ENCODE results near the gene TPD52L2. TPM values are rescaled to one million over a fixed set of nuclear protein-coding genes. Genes with fewer than 3 reads are reported as not detected.

The TPD52L2 gene
- total RNA-seq, 1 experiment from 2014 or later: 113 TPM

DNA sequence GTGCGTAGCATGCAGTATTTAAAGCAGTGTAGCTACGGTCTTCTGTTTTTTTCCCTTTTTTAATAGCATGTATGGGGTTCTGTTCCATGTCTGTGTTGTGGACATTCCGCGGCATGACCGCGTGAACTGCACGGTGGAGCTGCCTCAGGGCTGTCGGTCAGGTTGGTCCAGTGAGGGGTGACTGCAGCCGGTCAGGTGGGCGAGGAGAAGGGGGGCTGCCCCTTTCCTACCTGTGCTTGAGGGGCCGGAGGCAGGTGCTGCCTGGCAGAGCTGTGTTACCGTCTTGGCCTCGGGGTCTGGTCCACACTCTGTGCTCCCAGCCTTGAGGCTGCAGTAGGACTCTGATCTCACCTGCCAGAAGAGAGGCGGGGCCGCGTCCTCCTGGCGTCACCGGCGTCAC lies 66.7 kb downstream of the TPD52L2 start:
- H3K27me3 ChIP-seq (ENCODE audit: control insufficient read depth, insufficient read depth, low read length): no peaks in the 10 kb centered on the region
- peaks cover 11% of the 10 kb centered on the region for H3K36me3 ChIP-seq (ENCODE audit: control insufficient read depth, insufficient read depth, low read length)
- no peak overlapping the region for H3K4me3 ChIP-seq (ENCODE audit: low read depth in 2 of 2, low read length in 2 of 2)
- in situ Hi-C loops (cut with HindIII; ENCODE audit: low pct_unique_long_range_greater_than_20kb, low sequenced_read_pairs) (no loop called here), intact Hi-C loops (cut with micrococcal nuclease; ENCODE audit: unreplicated experiment) (no loop called here)
- TF ChIP-seq, protein P1, sequence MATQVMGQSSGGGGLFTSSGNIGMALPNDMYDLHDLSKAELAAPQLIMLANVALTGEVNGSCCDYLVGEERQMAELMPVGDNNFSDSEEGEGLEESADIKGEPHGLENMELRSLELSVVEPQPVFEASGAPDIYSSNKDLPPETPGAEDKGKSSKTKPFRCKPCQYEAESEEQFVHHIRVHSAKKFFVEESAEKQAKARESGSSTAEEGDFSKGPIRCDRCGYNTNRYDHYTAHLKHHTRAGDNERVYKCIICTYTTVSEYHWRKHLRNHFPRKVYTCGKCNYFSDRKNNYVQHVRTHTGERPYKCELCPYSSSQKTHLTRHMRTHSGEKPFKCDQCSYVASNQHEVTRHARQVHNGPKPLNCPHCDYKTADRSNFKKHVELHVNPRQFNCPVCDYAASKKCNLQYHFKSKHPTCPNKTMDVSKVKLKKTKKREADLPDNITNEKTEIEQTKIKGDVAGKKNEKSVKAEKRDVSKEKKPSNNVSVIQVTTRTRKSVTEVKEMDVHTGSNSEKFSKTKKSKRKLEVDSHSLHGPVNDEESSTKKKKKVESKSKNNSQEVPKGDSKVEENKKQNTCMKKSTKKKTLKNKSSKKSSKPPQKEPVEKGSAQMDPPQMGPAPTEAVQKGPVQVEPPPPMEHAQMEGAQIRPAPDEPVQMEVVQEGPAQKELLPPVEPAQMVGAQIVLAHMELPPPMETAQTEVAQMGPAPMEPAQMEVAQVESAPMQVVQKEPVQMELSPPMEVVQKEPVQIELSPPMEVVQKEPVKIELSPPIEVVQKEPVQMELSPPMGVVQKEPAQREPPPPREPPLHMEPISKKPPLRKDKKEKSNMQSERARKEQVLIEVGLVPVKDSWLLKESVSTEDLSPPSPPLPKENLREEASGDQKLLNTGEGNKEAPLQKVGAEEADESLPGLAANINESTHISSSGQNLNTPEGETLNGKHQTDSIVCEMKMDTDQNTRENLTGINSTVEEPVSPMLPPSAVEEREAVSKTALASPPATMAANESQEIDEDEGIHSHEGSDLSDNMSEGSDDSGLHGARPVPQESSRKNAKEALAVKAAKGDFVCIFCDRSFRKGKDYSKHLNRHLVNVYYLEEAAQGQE (IDR thresholded peaks at IDR 0.05; ENCODE audit: insufficient read depth in 1 of 2, low read depth in 2 of 2, low read length in 1 of 2): no peak
- TF ChIP-seq SIN3A (IDR thresholded peaks at IDR 0.05; ENCODE audit: borderline replicate concordance, insufficient read depth, low read depth, low read length) (no peak), POLR2AphosphoS5 (IDR thresholded peaks at IDR 0.05; ENCODE audit: low read depth, low read length) (no peak)
- no peaks in the 10 kb centered on the region for H3K9me3 ChIP-seq (ENCODE audit: control insufficient read depth, insufficient read depth, low read depth, low read length)
- no peak overlapping the region for H3K27ac ChIP-seq (ENCODE audit: low read length)
- no peaks in the 10 kb centered on the region for H3K4me1 ChIP-seq (ENCODE audit: control insufficient read depth, insufficient read depth, low read length)
- ChIA-PET CTCF (no interaction called here), POLR2A (no interaction called here)
- ATAC-seq: no peak
- DNase-seq (ENCODE audit: low read depth, low spot score): no peak
- BruUV-seq (replicated peaks): no TSS peak

DNA sequence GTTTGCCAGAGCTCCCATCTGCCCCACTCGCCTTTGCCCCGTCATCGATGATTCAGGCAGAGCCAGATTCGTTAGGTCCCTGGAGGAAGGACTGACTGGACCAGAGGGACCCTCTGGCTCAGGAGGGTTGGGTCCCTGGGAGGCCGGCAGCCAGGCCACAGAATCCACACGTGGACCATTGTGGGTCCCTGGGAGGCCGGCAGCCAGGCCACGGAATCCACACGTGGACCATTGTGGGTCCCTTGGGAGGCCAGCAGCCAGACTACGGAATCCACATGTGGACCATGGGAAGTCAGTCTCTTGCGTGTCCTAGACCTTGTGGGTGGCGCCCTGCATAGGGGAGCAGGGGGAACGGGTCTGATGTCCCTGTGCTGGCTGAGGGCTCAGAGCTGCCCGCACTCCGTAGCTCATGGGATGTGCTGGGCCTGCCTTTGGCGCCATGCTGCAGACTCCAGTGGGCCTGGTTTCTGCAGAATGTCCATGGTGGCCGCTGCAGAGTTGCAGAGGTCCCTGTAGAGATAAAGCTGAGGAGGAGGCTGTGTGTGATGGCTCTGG lies 67.6 kb downstream of the TPD52L2 start:
- CTCF ChIA-PET: no interaction called here
- Histone ChIP-seq H3K9me3 (ENCODE audit: control insufficient read depth, insufficient read depth, low read depth, low read length) (no peaks in the 10 kb centered on the region), H3K27me3 (ENCODE audit: control insufficient read depth, insufficient read depth, low read length) (no peaks in the 10 kb centered on the region), H3K4me1 (ENCODE audit: control insufficient read depth, insufficient read depth, low read length) (no peaks in the 10 kb centered on the region), H3K27ac (ENCODE audit: low read length) (no peak overlapping the region), H3K36me3 (ENCODE audit: control insufficient read depth, insufficient read depth, low read length) (peaks cover 11% of the 10 kb centered on the region), H3K4me3 (ENCODE audit: low read depth in 2 of 2, low read length in 2 of 2) (no peak overlapping the region)
- TF ChIP-seq, protein P1 (IDR thresholded peaks at IDR 0.05; ENCODE audit: insufficient read depth in 1 of 2, low read depth in 2 of 2, low read length in 1 of 2): no peak
- no peak for TF ChIP-seq TCF7L2 (IDR thresholded peaks at IDR 0.05; ENCODE audit: low read depth, low read length)
- TF ChIP-seq POLR2AphosphoS5 (IDR thresholded peaks at IDR 0.05; ENCODE audit: low read depth, low read length): no peak
- no peak for TF ChIP-seq SIN3A (IDR thresholded peaks at IDR 0.05; ENCODE audit: borderline replicate concordance, insufficient read depth, low read depth, low read length)
- TF ChIP-seq, protein P2, sequence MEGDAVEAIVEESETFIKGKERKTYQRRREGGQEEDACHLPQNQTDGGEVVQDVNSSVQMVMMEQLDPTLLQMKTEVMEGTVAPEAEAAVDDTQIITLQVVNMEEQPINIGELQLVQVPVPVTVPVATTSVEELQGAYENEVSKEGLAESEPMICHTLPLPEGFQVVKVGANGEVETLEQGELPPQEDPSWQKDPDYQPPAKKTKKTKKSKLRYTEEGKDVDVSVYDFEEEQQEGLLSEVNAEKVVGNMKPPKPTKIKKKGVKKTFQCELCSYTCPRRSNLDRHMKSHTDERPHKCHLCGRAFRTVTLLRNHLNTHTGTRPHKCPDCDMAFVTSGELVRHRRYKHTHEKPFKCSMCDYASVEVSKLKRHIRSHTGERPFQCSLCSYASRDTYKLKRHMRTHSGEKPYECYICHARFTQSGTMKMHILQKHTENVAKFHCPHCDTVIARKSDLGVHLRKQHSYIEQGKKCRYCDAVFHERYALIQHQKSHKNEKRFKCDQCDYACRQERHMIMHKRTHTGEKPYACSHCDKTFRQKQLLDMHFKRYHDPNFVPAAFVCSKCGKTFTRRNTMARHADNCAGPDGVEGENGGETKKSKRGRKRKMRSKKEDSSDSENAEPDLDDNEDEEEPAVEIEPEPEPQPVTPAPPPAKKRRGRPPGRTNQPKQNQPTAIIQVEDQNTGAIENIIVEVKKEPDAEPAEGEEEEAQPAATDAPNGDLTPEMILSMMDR (IDR thresholded peaks at IDR 0.05): no peak
- no TSS peak for BruUV-seq (replicated peaks)
- DNase-seq (ENCODE audit: low read depth, low spot score) (no peak), ATAC-seq (no peak)
- intact Hi-C loops (cut with micrococcal nuclease; ENCODE audit: unreplicated experiment): no loop called here
- in situ Hi-C loops (cut with HindIII; ENCODE audit: low pct_unique_long_range_greater_than_20kb, low sequenced_read_pairs): no loop called here
- POLR2A ChIA-PET: no interaction called here
